Kidney (tissue), 14 donors: ENCODE data around the gene CD40. TPM values are rescaled to one million over a fixed set of nuclear protein-coding genes. Genes with fewer than 3 reads are reported as not detected.
A peak's percentile ranks its signal among the peaks of the same experiment; 100 is the strongest.

ENCODE experiments used
- DNase-seq, 5 donors: peaks; one replicate each; pipeline ENCODE4 v3.0.0-alpha.2; 2013 to 2020
- FAIRE-seq: peaks from 2 replicates; lab custom pipeline; 2012; peaks lifted over from hg19 to GRCh38; lab: Jason Lieb, UNC
- H3K27ac ChIP-seq, 2 donors: one replicate each; pipeline ENCODE4 v1.7.0; 2013; ENCODE audit warnings: low read depth in 2 of 2, low read length in 2 of 2, inconsistent platforms in 1 of 2
- H3K27me3 ChIP-seq: one replicate; pipeline ENCODE4 v1.7.1; 2013; ENCODE audit warnings: low read length, inconsistent platforms; ENCODE audit not compliant: control insufficient read depth, insufficient read depth
- H3K36me3 ChIP-seq, 3 donors: one replicate each; pipeline versions ENCODE4 v1.7.0 to v1.7.1; 2013; ENCODE audit warnings: low read length in 3 of 3, control low read depth in 1 of 3, inconsistent platforms in 1 of 3; ENCODE audit not compliant: insufficient read depth in 3 of 3, control insufficient read depth in 2 of 3
- H3K4me1 ChIP-seq, 3 donors: one replicate each; pipeline versions ENCODE4 v1.7.0 to v1.7.1; 2013; ENCODE audit warnings: low read length in 3 of 3, inconsistent platforms in 1 of 3, low read depth in 1 of 3; ENCODE audit not compliant: control insufficient read depth in 2 of 3, insufficient read depth in 2 of 3
- H3K4me3 ChIP-seq, 3 donors: one replicate each; pipeline versions ENCODE4 v1.7.0 to v1.8.1; 2013; ENCODE audit warnings: low read length in 3 of 3, control low read depth in 1 of 3, inconsistent platforms in 1 of 3
- H3K9ac ChIP-seq, 3 donors: one replicate each; pipeline versions ENCODE4 v1.7.0 to v1.7.1; 2013; ENCODE audit warnings: low read length in 3 of 3, control low read depth in 1 of 3, inconsistent platforms in 1 of 3
- H3K9me3 ChIP-seq, 3 donors: one replicate each; pipeline versions ENCODE4 v1.7.0 to v1.7.1; 2013; ENCODE audit warnings: low read length in 3 of 3, control low read depth in 1 of 3, inconsistent platforms in 1 of 3; ENCODE audit not compliant: control insufficient read depth in 2 of 3, insufficient read depth in 1 of 3
- intact Hi-C: fragments of 100-400 bp; cut with DNase I; formaldehyde crosslinking; loops from one replicate; pipeline ENCODE4 v1.11.1; 2022
- polyA plus RNA-seq: library from polyadenylated mRNA; stranded (reverse); fragments of 350-450 nt; fragmentation: Illumina TruSeq; extraction: RNeasy Lipid Tissue Mini Kit (QIAGEN cat#74804); gene quantifications from one replicate; pipeline ENCODE4 v1.2.3, GENCODE V29; 2014; ENCODE audit warnings: low read depth, low replicate concordance; ENCODE audit not compliant: insufficient read depth
- total RNA-seq: library from RNA; stranded (reverse); fragmentation: NEBNext Ultra II Directional; extraction: Animal tissue kit (Norgen Biotek cat#: 25700); gene quantifications from one replicate; pipeline ENCODE4 v1.2.1, GENCODE V29; 2021
- TF ChIP-seq, protein P1 (sequence below): IDR thresholded peaks from 3 replicates; pipeline ENCODE4 v1.5.1; 2012; ENCODE audit warnings: mild to moderate bottlenecking, moderate library complexity, borderline replicate concordance; ENCODE audit not compliant: insufficient read depth; ENCODE audit errors: extremely low read depth
- donor health status: control.
- donor health status: control.
- donor health status: control.
- donor health status: control.
- donor health status: control.
- donor health status: DM: yes; HTN: yes; CAD: no.
- donor health status: Normal renal cell carcinoma (clear cell type).

The CD40 gene
- total and polyA plus RNA-seq, 2 donors from 2014 or later = 15.7 to 25.2 TPM

DNA sequence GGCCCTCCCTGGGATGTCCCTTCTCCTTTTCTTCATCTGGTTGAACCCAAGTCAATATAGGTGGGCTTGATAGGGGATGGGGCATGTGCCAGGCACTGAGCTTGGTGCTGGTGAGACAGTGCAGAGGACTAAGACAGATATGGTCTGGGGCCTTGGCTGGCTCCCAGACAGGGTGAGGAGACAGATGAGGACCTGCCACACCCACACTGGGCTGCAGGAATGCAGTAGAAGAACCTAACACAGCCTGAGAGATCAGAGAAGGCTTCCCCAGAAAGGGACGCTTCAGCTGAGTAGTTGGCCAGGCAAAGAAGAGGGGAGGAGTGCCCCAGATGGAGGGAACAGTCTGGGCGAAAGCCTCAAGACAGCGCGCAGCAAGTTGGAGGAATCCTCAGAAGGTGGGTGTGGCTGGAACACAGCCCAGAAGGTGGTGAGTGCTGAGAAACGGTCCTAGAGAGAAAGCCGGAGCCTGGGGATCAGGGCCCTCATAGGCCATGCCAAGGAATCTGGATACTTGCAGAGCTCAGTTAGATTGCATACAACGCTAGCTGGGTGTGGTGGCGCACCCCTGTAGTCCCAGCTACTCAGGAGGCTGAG, 26.4 kb downstream of the CD40 start:
- Histone ChIP-seq H3K9me3 (no peaks in the 10 kb centered on the region), H3K27ac (no peak overlapping the region), H3K4me1 (no peaks in the 10 kb centered on the region), H3K27me3 (peaks cover 4% of the 10 kb centered on the region), H3K36me3 (no peaks in the 10 kb centered on the region), H3K4me3 (no peak overlapping the region), H3K9ac (no peak overlapping the region)
- FAIRE-seq (no peak), DNase-seq (peak in 1 of 5 donors; percentile 29)
- intact Hi-C loops = no loop called here
- TF ChIP-seq, protein P1, sequence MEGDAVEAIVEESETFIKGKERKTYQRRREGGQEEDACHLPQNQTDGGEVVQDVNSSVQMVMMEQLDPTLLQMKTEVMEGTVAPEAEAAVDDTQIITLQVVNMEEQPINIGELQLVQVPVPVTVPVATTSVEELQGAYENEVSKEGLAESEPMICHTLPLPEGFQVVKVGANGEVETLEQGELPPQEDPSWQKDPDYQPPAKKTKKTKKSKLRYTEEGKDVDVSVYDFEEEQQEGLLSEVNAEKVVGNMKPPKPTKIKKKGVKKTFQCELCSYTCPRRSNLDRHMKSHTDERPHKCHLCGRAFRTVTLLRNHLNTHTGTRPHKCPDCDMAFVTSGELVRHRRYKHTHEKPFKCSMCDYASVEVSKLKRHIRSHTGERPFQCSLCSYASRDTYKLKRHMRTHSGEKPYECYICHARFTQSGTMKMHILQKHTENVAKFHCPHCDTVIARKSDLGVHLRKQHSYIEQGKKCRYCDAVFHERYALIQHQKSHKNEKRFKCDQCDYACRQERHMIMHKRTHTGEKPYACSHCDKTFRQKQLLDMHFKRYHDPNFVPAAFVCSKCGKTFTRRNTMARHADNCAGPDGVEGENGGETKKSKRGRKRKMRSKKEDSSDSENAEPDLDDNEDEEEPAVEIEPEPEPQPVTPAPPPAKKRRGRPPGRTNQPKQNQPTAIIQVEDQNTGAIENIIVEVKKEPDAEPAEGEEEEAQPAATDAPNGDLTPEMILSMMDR = no peak

DNA sequence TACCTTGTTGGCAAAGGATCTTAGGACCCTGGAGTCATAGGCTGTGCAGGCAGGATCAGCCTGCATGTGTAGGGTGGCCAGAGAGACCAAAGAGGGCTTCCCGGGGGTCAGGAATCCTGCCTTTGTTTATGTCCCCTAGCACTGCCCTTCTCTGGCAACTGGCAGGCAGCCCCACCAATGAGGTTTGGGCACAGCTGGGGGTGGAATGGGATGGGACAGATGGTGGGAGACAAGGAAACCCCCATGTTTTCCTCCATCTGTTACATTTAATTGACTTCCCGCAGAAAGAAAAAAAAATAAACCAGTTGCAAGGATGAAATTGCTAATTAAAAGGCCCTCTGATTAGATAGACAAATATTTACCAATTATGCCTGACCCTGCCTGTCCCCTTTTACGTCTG, 27.6 kb downstream of the CD40 start:
- Histone ChIP-seq H3K9me3 (no peaks in the 10 kb centered on the region), H3K27me3 (peaks cover 4% of the 10 kb centered on the region), H3K4me3 (no peak overlapping the region), H3K36me3 (no peaks in the 10 kb centered on the region), H3K27ac (no peak overlapping the region), H3K9ac (no peak overlapping the region), H3K4me1 (no peaks in the 10 kb centered on the region)
- intact Hi-C loops = no loop called here
- DNase-seq (no peak), FAIRE-seq (no peak)
- TF ChIP-seq, protein P1 = no peak

DNA sequence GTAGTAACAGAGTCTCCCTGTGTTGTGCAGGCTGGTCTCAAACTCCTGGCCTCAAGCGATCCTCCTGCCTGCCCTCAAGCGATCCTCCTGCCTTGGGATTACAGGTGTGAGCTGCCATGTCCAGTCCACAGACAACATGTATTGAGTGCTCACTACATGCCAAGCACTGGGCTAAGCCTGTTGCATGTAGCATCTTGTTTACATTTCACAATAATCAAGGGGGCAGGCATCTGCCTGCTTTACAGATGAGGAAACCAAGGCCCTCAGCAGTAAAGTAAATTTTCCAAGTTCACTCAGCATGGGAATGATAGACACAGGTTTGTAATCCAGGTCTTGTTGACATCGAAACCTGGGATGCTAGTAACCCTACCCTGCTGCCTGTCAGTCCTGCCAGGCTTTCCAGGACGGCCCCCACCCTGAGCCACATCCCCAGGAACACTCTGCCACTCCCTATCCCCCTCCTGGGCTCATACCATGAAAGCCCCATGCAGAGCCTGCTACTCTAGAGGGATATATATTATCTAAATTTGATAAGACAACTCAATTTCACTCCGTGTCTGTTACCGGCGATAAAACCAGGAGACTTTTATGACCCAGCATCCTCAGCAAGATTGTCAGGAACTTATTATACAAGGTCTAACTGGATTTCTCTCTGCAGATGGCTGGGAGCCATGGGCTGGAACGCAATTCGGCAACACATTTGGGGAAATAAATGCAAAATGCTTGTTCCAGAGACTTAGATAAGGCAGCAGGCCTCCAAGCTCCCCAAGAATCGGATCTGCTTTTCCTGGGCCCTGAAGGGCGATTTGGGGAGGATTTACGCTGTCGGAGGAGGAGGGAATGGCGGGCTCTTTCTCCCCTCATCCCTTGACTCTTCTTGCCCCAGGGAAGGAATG, 30.4 kb downstream of the CD40 start:
- H3K4me1 ChIP-seq = no peaks in the 10 kb centered on the region
- TF ChIP-seq, protein P1 = no peak
- H3K27ac ChIP-seq = no peak overlapping the region
- DNase-seq (peak in 1 of 5 donors; percentile 11), FAIRE-seq (no peak)
- no peak overlapping the region for H3K4me3 ChIP-seq
- no peaks in the 10 kb centered on the region for H3K36me3 ChIP-seq
- H3K27me3 ChIP-seq = no peaks in the 10 kb centered on the region
- H3K9me3 ChIP-seq = no peaks in the 10 kb centered on the region
- H3K9ac ChIP-seq = no peak overlapping the region
- intact Hi-C loops = no loop called here
